C4-2B (cell line): ENCODE data around the gene DOK4.

Source experiments
- CTCF ChIP-seq: fragments of 450-650 bp; conservative IDR thresholded peaks from 2 replicates; pipeline ENCODE4 v1.5.1; 2017; ENCODE audit warnings: mild to moderate bottlenecking
- ZFX ChIP-seq: fragments of 450-650 bp; IDR thresholded peaks from 2 replicates; pipeline ENCODE4 v1.6.1; 2017

- TF ChIP-seq CTCF: no peak
- no peak for TF ChIP-seq ZFX
Observed at GRCh38 chr16:57493767-57494166, 7.5 kb upstream of the DOK4 start.
